H1 (cell line): Measurements from ENCODE around the gene ARV1.

Experiments used
- RFX5 ChIP-seq: IDR thresholded peaks from 2 replicates; pipeline ENCODE4 v1.6.1; 2011; ENCODE audit warnings: low read depth, low read length, improper control_type of control experiment, borderline replicate concordance
- SAP30 ChIP-seq: fragments of 300-600 bp; sonication (generic); IDR thresholded peaks from 2 replicates; pipeline ENCODE4 v1.7.1; 2012; ENCODE audit warnings: low read length, moderate library complexity, mild to moderate bottlenecking, inconsistent platforms; ENCODE audit not compliant: insufficient read depth, insufficient replicate concordance
- TF ChIP-seq, protein P1 (sequence below), 3 experiments: IDR thresholded peaks; 1 replicate in 2 of 3; 2 replicates in 1 of 3; pipeline versions ENCODE4 v1.5.1 to v1.6.1; 2011; ENCODE audit warnings: low read length in 3 of 3, mild to moderate bottlenecking in 3 of 3, inconsistent platforms in 2 of 3, low read depth in 1 of 3, moderate library complexity in 1 of 3; ENCODE audit not compliant: insufficient read depth in 1 of 3; ENCODE audit errors: control extremely low read depth in 1 of 3
- TF ChIP-seq, protein P2 (sequence below): IDR thresholded peaks from 2 replicates; pipeline ENCODE4 v1.6.1; 2012; ENCODE audit warnings: inconsistent platforms

DNA sequence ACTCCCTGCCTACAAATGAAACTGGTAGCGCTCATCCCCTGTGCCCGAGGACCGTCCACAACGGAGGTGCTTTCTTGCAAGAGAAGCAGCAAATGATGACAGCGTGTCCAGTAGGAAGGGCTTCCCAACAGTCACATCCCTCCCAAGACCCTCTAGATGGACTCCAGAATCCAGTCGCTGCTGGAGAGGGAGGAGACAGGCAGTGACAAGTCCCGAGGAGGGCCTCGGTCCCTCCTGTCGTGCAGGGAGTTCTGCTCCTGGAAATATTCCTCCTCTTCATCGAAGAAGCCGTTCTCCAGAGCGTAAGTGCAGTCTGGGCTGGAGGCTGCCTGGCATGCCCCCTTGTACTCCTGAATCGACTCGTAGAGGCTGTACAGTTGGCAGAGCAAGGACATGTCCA is 40.8 kb downstream of the ARV1 start:
- TF ChIP-seq, protein P1, sequence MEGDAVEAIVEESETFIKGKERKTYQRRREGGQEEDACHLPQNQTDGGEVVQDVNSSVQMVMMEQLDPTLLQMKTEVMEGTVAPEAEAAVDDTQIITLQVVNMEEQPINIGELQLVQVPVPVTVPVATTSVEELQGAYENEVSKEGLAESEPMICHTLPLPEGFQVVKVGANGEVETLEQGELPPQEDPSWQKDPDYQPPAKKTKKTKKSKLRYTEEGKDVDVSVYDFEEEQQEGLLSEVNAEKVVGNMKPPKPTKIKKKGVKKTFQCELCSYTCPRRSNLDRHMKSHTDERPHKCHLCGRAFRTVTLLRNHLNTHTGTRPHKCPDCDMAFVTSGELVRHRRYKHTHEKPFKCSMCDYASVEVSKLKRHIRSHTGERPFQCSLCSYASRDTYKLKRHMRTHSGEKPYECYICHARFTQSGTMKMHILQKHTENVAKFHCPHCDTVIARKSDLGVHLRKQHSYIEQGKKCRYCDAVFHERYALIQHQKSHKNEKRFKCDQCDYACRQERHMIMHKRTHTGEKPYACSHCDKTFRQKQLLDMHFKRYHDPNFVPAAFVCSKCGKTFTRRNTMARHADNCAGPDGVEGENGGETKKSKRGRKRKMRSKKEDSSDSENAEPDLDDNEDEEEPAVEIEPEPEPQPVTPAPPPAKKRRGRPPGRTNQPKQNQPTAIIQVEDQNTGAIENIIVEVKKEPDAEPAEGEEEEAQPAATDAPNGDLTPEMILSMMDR (IDR thresholded peaks at IDR 0.05; ENCODE audit: control extremely low read depth in 1 of 3, insufficient read depth in 1 of 3, low read depth in 1 of 3, low read length in 3 of 3), result no peak
- TF ChIP-seq SAP30 (no peak), RFX5 (no peak)
- TF ChIP-seq, protein P2, sequence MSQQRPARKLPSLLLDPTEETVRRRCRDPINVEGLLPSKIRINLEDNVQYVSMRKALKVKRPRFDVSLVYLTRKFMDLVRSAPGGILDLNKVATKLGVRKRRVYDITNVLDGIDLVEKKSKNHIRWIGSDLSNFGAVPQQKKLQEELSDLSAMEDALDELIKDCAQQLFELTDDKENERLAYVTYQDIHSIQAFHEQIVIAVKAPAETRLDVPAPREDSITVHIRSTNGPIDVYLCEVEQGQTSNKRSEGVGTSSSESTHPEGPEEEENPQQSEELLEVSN, result no peak
